H1 (cell line): ENCODE measurements around the gene TAS1R1. TPM values are rescaled to one million over a fixed set of nuclear protein-coding genes. Genes with fewer than 3 reads are reported as not detected.

Source experiments
- CHD1 ChIP-seq: IDR thresholded peaks from 2 replicates; pipeline ENCODE4 v1.6.1; 2012; ENCODE audit warnings: low read depth, low read length, improper control_type of control experiment
- EGR1 ChIP-seq: IDR thresholded peaks from 2 replicates; pipeline ENCODE4 v1.6.1; 2011; ENCODE audit warnings: low read depth, low read length, borderline replicate concordance
- PHF8 ChIP-seq: fragments of 200-600 bp; sonication (generic); conservative IDR thresholded peaks from 2 replicates; pipeline ENCODE4 v1.7.1; 2012; ENCODE audit warnings: low read depth, mild to moderate bottlenecking, inconsistent platforms, low read length, moderate library complexity
- polyA plus RNA-seq, 7 experiments: library from polyadenylated mRNA; depleted of rRNA in 3 of 7; stranded (reverse) in 5 of 7; unstranded in 2 of 7; fragments of >200 nt in 5 of 7; fragments of 200-250 nt in 2 of 7; gene quantifications; 1 replicate in 5 of 7; 2 replicates in 1 of 7; 4 replicates in 1 of 7; pipeline versions ENCODE4 v1.2.1 to v1.2.3, GENCODE V29; 2011 to 2013; ENCODE audit warnings: missing spikeins in 2 of 7, mixed read lengths in 2 of 7
- total RNA-seq: library from RNA; stranded (reverse); fragmentation: NEBNext Ultra II Directional; extraction: Animal tissue kit (Norgen Biotek cat#: 25700); gene quantifications from 2 replicates; pipeline ENCODE4 v1.2.1, GENCODE V29; 2021
- TF ChIP-seq, protein P1 (sequence below): IDR thresholded peaks from 2 replicates; pipeline ENCODE4 v1.6.1; 2011; ENCODE audit warnings: low read length, improper control_type of control experiment

TAS1R1 gene
- total and polyA plus RNA-seq, 2 of the 8 experiments (the other 6 are each of a cell fraction or from before 2014, with no cell fraction given): 0.26 TPM; not detected in 1

DNA sequence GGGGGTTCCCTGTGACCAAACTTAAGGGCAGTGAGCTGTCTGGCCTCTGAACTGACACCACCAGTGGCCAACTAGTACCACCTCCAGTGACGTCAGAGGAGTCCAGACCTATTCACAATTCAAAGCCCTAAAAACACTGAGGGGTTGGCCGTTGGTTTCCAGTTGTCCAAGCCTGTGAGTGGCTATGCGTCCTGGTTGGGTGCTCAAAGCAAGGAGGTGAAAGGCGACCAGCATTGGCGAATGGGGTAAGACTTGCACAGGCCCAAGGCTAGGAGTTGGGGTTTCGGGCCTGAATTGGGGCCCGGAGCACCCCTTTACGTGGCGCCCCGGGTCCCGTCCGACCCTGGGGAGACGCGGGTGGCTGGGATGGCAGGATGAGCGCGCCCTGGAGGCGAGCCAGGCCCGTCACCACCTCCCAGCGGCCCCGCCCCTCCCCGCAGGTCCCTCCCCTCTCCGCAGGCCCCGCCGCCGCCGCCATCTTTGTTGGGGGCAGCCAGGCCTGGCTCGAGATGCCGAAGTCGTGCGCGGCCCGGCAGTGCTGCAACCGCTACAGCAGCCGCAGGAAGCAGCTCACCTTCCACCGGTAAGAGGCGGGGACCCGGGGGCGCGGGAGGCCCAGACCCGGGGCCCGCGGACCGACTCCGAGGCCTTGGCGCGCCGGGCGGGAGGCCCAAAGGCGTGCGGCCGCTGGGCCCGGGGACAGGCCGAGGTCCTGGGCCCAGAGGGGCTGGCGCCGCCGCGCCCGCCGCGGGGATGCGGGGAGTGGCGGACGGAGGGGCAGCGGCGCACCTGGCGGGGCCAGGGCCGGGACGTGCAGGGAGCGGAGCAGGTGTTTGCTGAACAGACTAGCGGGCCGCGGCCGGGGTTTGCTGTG, 69.8 kb downstream of the TAS1R1 start, which contains the start of gene THAP3 (continued):
- TF ChIP-seq, protein P1, sequence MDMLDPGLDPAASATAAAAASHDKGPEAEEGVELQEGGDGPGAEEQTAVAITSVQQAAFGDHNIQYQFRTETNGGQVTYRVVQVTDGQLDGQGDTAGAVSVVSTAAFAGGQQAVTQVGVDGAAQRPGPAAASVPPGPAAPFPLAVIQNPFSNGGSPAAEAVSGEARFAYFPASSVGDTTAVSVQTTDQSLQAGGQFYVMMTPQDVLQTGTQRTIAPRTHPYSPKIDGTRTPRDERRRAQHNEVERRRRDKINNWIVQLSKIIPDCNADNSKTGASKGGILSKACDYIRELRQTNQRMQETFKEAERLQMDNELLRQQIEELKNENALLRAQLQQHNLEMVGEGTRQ: no peak
- TF ChIP-seq EGR1 (no peak), CHD1 (no peak), PHF8 (peak; percentile 81)
- TF ChIP-seq, all 59 proteins: peak for 13
